ENCODE results near the gene OPN4. TPM values are rescaled to one million over a fixed set of nuclear protein-coding genes. Genes with fewer than 3 reads are reported as not detected.
A peak's percentile ranks its signal among the peaks of the same experiment; 100 is the strongest.

OPN4 gene
- total RNA-seq, 6 experiments from 2014 or later: not detected

DNA sequence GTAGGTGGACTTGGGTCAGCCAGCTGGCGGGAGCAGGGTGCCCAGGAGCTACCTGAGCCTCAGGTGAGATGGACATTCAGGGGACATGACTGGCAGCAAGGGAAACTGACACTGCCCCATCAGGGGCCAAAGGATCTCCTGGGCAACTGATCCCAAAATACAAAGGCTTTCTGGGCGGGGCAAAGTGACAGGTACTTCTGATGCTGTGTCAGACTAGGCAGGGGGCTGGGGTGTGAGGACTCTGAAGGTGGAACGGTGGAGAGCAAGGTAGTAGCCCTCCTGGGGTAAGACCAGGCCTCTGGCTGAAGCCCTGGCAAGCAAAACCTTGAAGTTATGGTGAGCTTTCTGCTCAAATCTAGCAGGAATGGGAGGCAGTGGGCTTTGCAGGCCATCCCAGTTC is 4.4 kb downstream of the OPN4 start:
- no peak overlapping the region for H3K27ac ChIP-seq
- 50% methylated on average over 1 of the region's 3 CpGs for WGBS (ENCODE audit: insufficient coverage, low coverage, low lambda C conversion rate, missing lambda C conversion rate)

DNA sequence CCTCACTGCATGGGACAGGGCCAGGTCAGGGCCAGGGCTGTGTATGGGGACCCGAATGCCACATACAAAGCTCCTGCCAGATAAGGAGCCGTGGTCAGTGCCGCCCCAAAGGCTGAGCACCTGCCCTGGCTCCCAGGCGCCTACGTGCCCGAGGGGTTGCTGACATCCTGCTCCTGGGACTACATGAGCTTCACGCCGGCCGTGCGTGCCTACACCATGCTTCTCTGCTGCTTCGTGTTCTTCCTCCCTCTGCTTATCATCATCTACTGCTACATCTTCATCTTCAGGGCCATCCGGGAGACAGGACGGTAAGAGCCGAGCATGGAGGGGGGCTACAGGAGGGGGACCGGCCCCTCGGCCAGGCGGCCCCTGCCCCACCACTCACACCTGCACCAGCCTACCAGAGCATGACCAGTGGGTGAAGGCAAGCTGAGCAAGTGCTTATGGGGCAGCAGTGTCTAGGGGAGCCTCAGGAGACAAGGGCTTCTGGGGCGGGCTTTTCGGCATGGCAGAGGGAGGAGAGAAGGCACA is 4.9 kb downstream of the OPN4 start:
- Histone ChIP-seq H3K4me3 (no peak overlapping the region), H3K27ac (no peak overlapping the region), H3K36me3 (no peaks in the 10 kb centered on the region), H3K4me1 (no peaks in the 10 kb centered on the region), H3K27me3 (no peaks in the 10 kb centered on the region), H3K9me3 (no peaks in the 10 kb centered on the region)
- intact Hi-C loops (cut with DNase I): no loop called here
- WGBS (ENCODE audit: insufficient coverage, low coverage, low lambda C conversion rate, missing lambda C conversion rate): 70% methylated on average over 12 of the region's 19 CpGs
- DNase-seq: peak in 2 of 3 donors; percentile 8 to 34
- ATAC-seq: no peak
- TF ChIP-seq, protein P1, sequence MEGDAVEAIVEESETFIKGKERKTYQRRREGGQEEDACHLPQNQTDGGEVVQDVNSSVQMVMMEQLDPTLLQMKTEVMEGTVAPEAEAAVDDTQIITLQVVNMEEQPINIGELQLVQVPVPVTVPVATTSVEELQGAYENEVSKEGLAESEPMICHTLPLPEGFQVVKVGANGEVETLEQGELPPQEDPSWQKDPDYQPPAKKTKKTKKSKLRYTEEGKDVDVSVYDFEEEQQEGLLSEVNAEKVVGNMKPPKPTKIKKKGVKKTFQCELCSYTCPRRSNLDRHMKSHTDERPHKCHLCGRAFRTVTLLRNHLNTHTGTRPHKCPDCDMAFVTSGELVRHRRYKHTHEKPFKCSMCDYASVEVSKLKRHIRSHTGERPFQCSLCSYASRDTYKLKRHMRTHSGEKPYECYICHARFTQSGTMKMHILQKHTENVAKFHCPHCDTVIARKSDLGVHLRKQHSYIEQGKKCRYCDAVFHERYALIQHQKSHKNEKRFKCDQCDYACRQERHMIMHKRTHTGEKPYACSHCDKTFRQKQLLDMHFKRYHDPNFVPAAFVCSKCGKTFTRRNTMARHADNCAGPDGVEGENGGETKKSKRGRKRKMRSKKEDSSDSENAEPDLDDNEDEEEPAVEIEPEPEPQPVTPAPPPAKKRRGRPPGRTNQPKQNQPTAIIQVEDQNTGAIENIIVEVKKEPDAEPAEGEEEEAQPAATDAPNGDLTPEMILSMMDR (IDR thresholded peaks at IDR 0.05): no peak
- TF ChIP-seq POLR2A (IDR thresholded peaks at IDR 0.05): no peak

More for the DNA sequence above, 4.4 kb downstream of the OPN4 start:
- ATAC-seq: no peak
- TF ChIP-seq, protein P1 (IDR thresholded peaks at IDR 0.05): no peak
- no peak for TF ChIP-seq POLR2A (IDR thresholded peaks at IDR 0.05)
- Histone ChIP-seq H3K27me3 (no peaks in the 10 kb centered on the region), H3K9me3 (no peaks in the 10 kb centered on the region), H3K36me3 (no peaks in the 10 kb centered on the region), H3K4me3 (no peak overlapping the region), H3K4me1 (no peaks in the 10 kb centered on the region)
- intact Hi-C loops (cut with DNase I): no loop called here
- peak in 1 of 3 donors; percentile 5 for DNase-seq

DNA sequence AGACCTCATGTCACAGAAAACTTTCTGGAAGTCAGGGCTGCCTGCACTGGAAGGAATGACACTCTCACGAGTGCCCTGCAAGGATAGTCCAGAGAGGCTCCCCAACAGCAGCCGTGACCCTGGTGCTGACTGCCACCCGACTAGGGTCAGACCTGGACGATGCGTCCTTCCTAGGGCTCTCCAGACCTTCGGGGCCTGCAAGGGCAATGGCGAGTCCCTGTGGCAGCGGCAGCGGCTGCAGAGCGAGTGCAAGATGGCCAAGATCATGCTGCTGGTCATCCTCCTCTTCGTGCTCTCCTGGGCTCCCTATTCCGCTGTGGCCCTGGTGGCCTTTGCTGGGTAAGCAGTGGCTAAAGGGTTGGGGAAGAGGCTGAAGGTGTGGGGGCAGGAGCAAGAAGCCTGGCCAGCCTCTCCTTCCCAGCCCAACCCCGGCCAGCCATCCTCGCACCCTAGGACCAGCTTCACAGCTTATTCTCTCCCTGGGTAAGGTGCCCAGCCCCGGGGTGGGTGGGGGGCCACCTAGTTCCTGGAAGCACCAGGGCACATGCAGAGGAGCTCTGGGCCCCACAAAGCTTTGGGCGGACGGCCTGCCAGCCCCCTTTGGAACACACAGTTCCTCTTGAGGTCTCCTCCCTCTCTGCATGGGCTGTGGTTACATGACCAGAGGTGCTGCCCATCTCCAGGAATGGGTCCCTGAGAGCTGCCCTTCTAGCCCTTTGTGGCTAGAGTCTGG is 5.5 kb downstream of the OPN4 start:
- Histone ChIP-seq H3K4me3 (no peak overlapping the region), H3K9me3 (no peaks in the 10 kb centered on the region), H3K27ac (no peak overlapping the region), H3K36me3 (no peaks in the 10 kb centered on the region), H3K27me3 (no peaks in the 10 kb centered on the region), H3K4me1 (no peaks in the 10 kb centered on the region)
- no CpG with 5 or more reads among the region's 17 CpGs for WGBS (ENCODE audit: insufficient coverage, low coverage, low lambda C conversion rate, missing lambda C conversion rate)
- peak in 2 of 3 donors; percentile 12 to 34 for DNase-seq
- no peak for ATAC-seq
- intact Hi-C loops (cut with DNase I): no loop called here
- TF ChIP-seq POLR2A (IDR thresholded peaks at IDR 0.05): no peak
- TF ChIP-seq, protein P1 (IDR thresholded peaks at IDR 0.05): no peak

DNA sequence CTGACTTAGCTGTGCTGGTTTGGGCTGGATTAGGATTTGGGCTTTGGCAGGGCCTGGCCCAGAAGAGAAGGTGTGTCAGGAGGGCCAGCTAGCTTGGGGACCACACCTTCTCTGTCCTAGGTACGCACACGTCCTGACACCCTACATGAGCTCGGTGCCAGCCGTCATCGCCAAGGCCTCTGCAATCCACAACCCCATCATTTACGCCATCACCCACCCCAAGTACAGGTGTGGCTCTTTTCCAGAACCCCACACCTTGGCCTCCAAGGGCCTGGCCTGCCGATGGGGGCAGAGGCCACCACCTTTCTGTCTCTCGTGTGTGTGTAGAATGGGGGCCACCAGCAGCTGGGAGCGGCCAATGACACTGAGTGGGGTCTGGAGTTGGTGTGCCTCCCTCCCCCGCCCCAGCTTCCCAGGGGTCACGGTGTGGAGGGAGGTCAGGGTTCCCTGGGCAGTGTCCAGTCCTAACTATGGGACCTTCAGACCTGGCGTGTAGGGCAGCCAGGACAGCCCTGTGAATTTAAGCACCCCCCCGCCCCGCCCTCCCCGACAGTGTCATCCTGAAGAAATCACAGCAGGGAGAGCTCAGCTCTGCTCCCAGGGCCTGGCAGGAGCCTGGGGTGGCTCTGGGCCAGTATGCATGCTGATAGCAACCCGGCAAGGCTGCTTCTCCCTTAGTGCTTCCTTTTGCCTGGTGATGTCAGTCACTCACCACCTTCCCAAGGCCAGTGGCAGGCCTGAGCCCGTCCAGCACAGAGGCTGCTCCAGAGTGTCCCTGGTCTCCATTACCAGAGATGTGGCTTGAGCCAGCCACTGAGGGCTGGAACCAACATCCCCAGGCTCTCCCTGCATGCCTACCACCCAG is 7.0 kb downstream of the OPN4 start:
- ATAC-seq: peak in 2 of 4 donors; percentile 14 to 17
- WGBS (ENCODE audit: insufficient coverage, low coverage, low lambda C conversion rate, missing lambda C conversion rate): 62% methylated on average over 9 of the region's 17 CpGs
- Histone ChIP-seq H3K27ac (no peak overlapping the region), H3K4me1 (no peaks in the 10 kb centered on the region), H3K36me3 (no peaks in the 10 kb centered on the region), H3K4me3 (no peak overlapping the region), H3K9me3 (no peaks in the 10 kb centered on the region), H3K27me3 (no peaks in the 10 kb centered on the region)
- TF ChIP-seq POLR2A (IDR thresholded peaks at IDR 0.05): no peak
- TF ChIP-seq, protein P1 (IDR thresholded peaks at IDR 0.05): no peak
- intact Hi-C loops (cut with DNase I): no loop called here
- DNase-seq: peak in 2 of 3 donors; percentile 8 to 54
